OCI-LY1 (cell line): ENCODE results near the gene CDK5RAP2.

Experiments used
- H2AFZ ChIP-seq: fragments of 200-600 bp; sonication (generic), shearing (Covaris generic); 2 replicates; pipeline ENCODE4 v1.6.0; 2014; ENCODE audit warnings: antibody characterized with exemption, mild to moderate bottlenecking, low read length
- H3F3A ChIP-seq: fragments of 200-600 bp; sonication (generic), shearing (Covaris generic); 2 replicates; pipeline ENCODE4 v1.6.0; 2014; ENCODE audit warnings: mild to moderate bottlenecking, antibody characterized with exemption, low read length, moderate library complexity; ENCODE audit not compliant: insufficient read depth
- H3K27ac ChIP-seq: fragments of 200-600 bp; sonication (generic); 2 replicates; pipeline ENCODE4 v1.5.1; 2014; ENCODE audit warnings: low read length, mixed run types, mild to moderate bottlenecking, low read depth; ENCODE audit not compliant: poor library complexity, severe bottlenecking
- H3K27me3 ChIP-seq: fragments of 200-600 bp; sonication (generic); 2 replicates; pipeline ENCODE4 v1.6.0; 2014; ENCODE audit warnings: antibody characterized with exemption, mild to moderate bottlenecking, low read length, moderate library complexity; ENCODE audit not compliant: insufficient read depth
- H3K36me3 ChIP-seq: fragments of 200-600 bp; sonication (generic); 2 replicates; pipeline ENCODE4 v1.6.1; 2014; ENCODE audit warnings: mild to moderate bottlenecking, antibody characterized with exemption, low read length, moderate library complexity, mixed read lengths; ENCODE audit not compliant: insufficient read depth
- H3K4me1 ChIP-seq: fragments of 200-600 bp; sonication (generic); 2 replicates; pipeline ENCODE4 v1.5.1; 2014; ENCODE audit warnings: mild to moderate bottlenecking, low read length, moderate library complexity; ENCODE audit not compliant: insufficient read depth, severe bottlenecking
- H3K4me2 ChIP-seq: fragments of 200-600 bp; sonication (generic), shearing (Covaris generic); 2 replicates; pipeline ENCODE4 v1.6.1; 2014; ENCODE audit warnings: low read length
- H3K4me3 ChIP-seq: fragments of 200-600 bp; sonication (generic); 2 replicates; pipeline ENCODE4 v1.5.1; 2014; ENCODE audit warnings: low read length, low read depth, mild to moderate bottlenecking, mixed read lengths; ENCODE audit not compliant: poor library complexity, severe bottlenecking
- H3K79me2 ChIP-seq: fragments of 200-600 bp; shearing (Covaris generic); 2 replicates; pipeline ENCODE4 v1.6.1; 2016; ENCODE audit warnings: mixed run types, low read length, mixed read lengths; ENCODE audit not compliant: insufficient read depth
- H3K9ac ChIP-seq: fragments of 200-600 bp; sonication (generic), shearing (Covaris generic); 2 replicates; pipeline ENCODE4 v1.6.1; 2014; ENCODE audit warnings: mild to moderate bottlenecking, low read length, mixed read lengths
- H3K9me2 ChIP-seq: fragments of 200-600 bp; sonication (generic), shearing (Covaris generic); 2 replicates; pipeline ENCODE4 v1.6.1; 2014; ENCODE audit warnings: low read depth, mild to moderate bottlenecking, low read length, mixed read lengths
- H3K9me3 ChIP-seq: fragments of 200-600 bp; shearing (Covaris generic); 2 replicates; pipeline ENCODE4 v1.6.1; 2014; ENCODE audit warnings: low read length, mixed read lengths
- H4K20me1 ChIP-seq: fragments of 200-600 bp; sonication (generic), shearing (Covaris generic); 2 replicates; pipeline ENCODE4 v1.6.0; 2016; ENCODE audit warnings: mild to moderate bottlenecking, low read length; ENCODE audit not compliant: insufficient read depth
- EZH2 ChIP-seq: fragments of 200-600 bp; sonication (generic), shearing (Covaris generic); IDR thresholded peaks from 2 replicates; pipeline ENCODE4 v1.8.0; 2017; ENCODE audit warnings: borderline replicate concordance, mixed run types, mild to moderate bottlenecking, antibody characterized with exemption, low read length, moderate library complexity, mixed read lengths
- TF ChIP-seq, protein P1 (sequence below): fragments of 200-600 bp; sonication (generic), shearing (Covaris generic); IDR thresholded peaks from 2 replicates; pipeline ENCODE4 v1.5.1; 2017; ENCODE audit warnings: mild to moderate bottlenecking, antibody characterized with exemption, low read length, moderate library complexity, mixed read lengths

Gene CDK5RAP2

GRCh38 chr9:120524863-120525262 is 55.1 kb downstream of the CDK5RAP2 start:
- Histone ChIP-seq H3K79me2 (no peaks in the 10 kb centered on the region), H3K9ac (no peak overlapping the region), H3F3A (no peaks in the 10 kb centered on the region), H2AFZ (no peak overlapping the region), H4K20me1 (no peaks in the 10 kb centered on the region), H3K36me3 (peaks cover 90% of the 10 kb centered on the region), H3K27ac (no peak overlapping the region), H3K4me2 (no peak overlapping the region), H3K4me3 (no peak overlapping the region), H3K9me3 (no peaks in the 10 kb centered on the region), H3K4me1 (no peaks in the 10 kb centered on the region), H3K9me2 (no peaks in the 10 kb centered on the region), H3K27me3 (no peaks in the 10 kb centered on the region)
- no peak for TF ChIP-seq EZH2
- TF ChIP-seq, protein P1, sequence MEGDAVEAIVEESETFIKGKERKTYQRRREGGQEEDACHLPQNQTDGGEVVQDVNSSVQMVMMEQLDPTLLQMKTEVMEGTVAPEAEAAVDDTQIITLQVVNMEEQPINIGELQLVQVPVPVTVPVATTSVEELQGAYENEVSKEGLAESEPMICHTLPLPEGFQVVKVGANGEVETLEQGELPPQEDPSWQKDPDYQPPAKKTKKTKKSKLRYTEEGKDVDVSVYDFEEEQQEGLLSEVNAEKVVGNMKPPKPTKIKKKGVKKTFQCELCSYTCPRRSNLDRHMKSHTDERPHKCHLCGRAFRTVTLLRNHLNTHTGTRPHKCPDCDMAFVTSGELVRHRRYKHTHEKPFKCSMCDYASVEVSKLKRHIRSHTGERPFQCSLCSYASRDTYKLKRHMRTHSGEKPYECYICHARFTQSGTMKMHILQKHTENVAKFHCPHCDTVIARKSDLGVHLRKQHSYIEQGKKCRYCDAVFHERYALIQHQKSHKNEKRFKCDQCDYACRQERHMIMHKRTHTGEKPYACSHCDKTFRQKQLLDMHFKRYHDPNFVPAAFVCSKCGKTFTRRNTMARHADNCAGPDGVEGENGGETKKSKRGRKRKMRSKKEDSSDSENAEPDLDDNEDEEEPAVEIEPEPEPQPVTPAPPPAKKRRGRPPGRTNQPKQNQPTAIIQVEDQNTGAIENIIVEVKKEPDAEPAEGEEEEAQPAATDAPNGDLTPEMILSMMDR, result no peak

GRCh38 chr9:120524038-120524437 is 55.9 kb downstream of the CDK5RAP2 start:
- peaks cover 90% of the 10 kb centered on the region for H3K36me3 ChIP-seq
- H3K9me3 ChIP-seq, result no peaks in the 10 kb centered on the region
- H4K20me1 ChIP-seq, result no peaks in the 10 kb centered on the region

GRCh38 chr9:120522558-120522957 is 57.4 kb downstream of the CDK5RAP2 start:
- Histone ChIP-seq H3K9ac (no peak overlapping the region), H3K27me3 (no peaks in the 10 kb centered on the region), H3K9me3 (no peaks in the 10 kb centered on the region), H3K9me2 (no peaks in the 10 kb centered on the region), H3K79me2 (no peaks in the 10 kb centered on the region), H3K36me3 (peaks cover 90% of the 10 kb centered on the region), H3K27ac (no peak overlapping the region), H3K4me3 (no peak overlapping the region), H4K20me1 (no peaks in the 10 kb centered on the region), H3K4me1 (no peaks in the 10 kb centered on the region), H3F3A (no peaks in the 10 kb centered on the region), H3K4me2 (no peak overlapping the region), H2AFZ (no peak overlapping the region)
- no peak for TF ChIP-seq EZH2
- TF ChIP-seq, protein P1, result no peak

More at GRCh38 chr9:120524038-120524437, 55.9 kb downstream of the CDK5RAP2 start:
- no peak overlapping the region for H3K27ac ChIP-seq
- H3K4me1 ChIP-seq, result no peaks in the 10 kb centered on the region
- H3K79me2 ChIP-seq, result no peaks in the 10 kb centered on the region
- H3K9ac ChIP-seq, result no peak overlapping the region
- no peaks in the 10 kb centered on the region for H3K27me3 ChIP-seq
- TF ChIP-seq, protein P1, result no peak
- TF ChIP-seq EZH2, result no peak
- H3K4me2 ChIP-seq, result no peak overlapping the region
- no peak overlapping the region for H2AFZ ChIP-seq
- H3K9me2 ChIP-seq, result no peaks in the 10 kb centered on the region
- no peak overlapping the region for H3K4me3 ChIP-seq
- no peaks in the 10 kb centered on the region for H3F3A ChIP-seq
